Body of pancreas (tissue), 4 donors: ENCODE results near the gene SORCS1.

ENCODE experiments used
- POLR2A ChIP-seq, 3 donors: fragments of 450-650 bp; IDR thresholded peaks; one replicate each; pipeline ENCODE4 v1.6.1; 2016; ENCODE audit warnings: antibody characterized with exemption in 3 of 3, mild to moderate bottlenecking in 2 of 3
- TF ChIP-seq, protein P1 (sequence below), 7 experiments: fragments of 450-650 bp in 4 of 7; fragments of 200-600 bp in 3 of 7; sonication (generic) in 3 of 7; IDR thresholded peaks; one replicate each; pipeline ENCODE4 v1.5.1; 2016 to 2019; ENCODE audit warnings: antibody characterized with exemption in 7 of 7

DNA sequence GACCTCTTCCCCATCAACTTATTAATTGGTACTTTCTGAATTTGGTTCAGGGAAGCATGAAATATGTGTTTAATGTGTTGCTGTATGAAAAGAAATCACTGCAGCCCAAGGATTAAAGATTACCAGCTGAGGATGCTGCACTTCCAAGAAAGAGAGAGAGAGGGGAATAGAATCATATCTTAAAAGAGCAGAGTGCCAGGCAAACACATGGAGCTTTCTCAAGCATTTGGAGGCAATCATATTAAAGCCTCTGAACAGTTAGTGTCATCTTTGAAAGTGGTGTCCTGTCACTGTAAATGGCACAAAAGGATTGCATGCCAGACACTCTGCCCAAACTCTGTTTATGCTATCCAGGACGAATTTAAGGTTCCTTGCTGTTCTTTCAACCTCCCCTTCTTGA, 386.7 kb downstream of the SORCS1 start:
- no peak for TF ChIP-seq POLR2A (IDR thresholded peaks at IDR 0.05)
- TF ChIP-seq, protein P1, sequence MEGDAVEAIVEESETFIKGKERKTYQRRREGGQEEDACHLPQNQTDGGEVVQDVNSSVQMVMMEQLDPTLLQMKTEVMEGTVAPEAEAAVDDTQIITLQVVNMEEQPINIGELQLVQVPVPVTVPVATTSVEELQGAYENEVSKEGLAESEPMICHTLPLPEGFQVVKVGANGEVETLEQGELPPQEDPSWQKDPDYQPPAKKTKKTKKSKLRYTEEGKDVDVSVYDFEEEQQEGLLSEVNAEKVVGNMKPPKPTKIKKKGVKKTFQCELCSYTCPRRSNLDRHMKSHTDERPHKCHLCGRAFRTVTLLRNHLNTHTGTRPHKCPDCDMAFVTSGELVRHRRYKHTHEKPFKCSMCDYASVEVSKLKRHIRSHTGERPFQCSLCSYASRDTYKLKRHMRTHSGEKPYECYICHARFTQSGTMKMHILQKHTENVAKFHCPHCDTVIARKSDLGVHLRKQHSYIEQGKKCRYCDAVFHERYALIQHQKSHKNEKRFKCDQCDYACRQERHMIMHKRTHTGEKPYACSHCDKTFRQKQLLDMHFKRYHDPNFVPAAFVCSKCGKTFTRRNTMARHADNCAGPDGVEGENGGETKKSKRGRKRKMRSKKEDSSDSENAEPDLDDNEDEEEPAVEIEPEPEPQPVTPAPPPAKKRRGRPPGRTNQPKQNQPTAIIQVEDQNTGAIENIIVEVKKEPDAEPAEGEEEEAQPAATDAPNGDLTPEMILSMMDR (IDR thresholded peaks at IDR 0.05), result no peak
